ACHN (cell line): ENCODE data around the gene ARHGAP42.
"Not testable (repeated sequence)": the region's sequence is repeated elsewhere in the genome, so short reads cannot be mapped to it uniquely, and the experiment has no call there.

Experiments
- DNase-seq: peaks from one replicate; pipeline ENCODE4 v3.0.0-alpha.2; 2015
- in situ Hi-C: cut with HindIII; loops from 2 replicates; pipeline ENCODE4 v1.10.0; 2017; ENCODE audit warnings: low sequenced_read_pairs, low pct_ligation_motif_present, low pct_unique_long_range_greater_than_20kb

Gene ARHGAP42

DNA sequence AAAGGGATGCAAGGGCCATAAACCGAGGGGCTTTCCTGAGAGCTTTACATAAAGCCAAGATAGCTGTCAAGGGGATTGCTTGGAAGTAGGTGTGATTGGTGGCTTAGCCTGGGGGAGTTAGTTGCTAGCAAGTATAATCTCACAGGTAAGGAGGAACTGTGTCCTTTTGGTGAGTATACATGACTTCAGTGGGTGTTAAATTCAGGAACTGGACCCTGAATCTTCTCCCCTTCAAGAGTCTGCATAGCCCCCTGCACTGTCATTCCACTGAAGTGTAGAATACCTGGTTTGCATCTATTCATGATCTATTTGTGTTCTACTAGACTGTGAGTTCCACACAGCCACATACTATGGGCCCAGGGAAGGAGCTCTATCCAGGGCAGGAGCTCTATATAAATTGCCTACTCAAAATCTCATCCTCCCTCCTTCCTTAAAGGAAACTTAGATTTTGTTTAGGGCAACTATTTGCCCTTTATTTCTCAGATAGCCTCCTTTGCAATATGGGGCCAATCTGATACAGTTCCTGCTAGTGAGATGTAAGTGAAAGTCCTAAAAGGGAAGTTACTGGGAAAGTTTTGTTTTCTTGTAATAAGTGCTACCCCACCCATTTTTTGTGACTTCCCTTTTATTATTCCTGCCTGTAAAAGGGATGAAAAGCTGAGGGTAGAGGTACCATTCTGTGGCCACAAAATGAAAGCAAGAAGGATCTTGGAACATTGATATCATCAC lies 322.0 kb downstream of the ARHGAP42 start:
- in situ Hi-C loops = no loop called here
- DNase-seq = no peak

- no peak for DNase-seq
- in situ Hi-C loops = no loop called here
Observed at GRCh38 chr11:101009690-101010055, 322.6 kb downstream of the ARHGAP42 start.

GRCh38 chr11:101010899-101011298 lies 323.8 kb downstream of the ARHGAP42 start:
- DNase-seq = peak; percentile 4
- in situ Hi-C loops = no loop called here

DNA sequence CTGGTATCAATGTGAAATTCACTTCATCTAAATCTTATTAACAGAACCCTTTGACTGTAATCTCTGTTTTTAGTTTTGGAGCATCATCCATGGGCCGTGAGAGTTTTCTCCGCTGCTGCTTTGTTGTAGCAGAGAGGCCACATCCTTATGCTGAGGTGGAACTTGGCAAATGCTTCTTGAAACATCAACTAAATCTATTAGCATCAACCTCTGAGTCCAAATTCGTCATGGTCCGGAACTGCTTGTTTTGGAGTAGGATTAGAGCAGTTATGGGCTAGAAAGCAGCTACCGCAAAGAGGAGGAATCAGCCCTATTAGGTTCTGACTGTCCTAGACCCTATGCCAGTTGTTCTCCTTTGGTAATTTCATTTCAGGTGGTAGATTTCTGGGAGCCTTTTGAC lies 324.8 kb downstream of the ARHGAP42 start:
- in situ Hi-C loops = no loop called here

DNA sequence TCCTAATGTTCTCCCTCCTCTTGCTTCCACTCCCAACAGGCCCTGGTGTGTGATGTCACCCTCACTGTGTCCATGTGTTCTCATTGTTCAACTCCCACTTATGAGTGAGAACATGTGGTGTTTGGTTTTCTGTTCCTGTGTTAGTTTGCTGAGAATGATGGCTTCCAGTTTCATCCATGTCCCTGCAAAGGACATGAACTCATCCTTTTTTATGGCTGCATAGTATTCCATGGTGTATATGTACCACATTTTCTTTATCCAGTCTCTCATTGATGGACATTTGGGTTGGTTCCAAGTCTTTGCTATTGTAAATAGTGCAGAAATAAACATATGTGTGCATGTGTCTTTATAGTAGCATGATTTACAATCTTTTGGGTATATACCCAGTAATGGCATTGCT lies 326.6 kb downstream of the ARHGAP42 start:
- DNase-seq, in situ Hi-C loops: not testable (repeated sequence)

More for the DNA sequence above, 324.8 kb downstream of the ARHGAP42 start:
- no peak for DNase-seq

- DNase-seq = no peak
- in situ Hi-C loops = no loop called here
Observed at GRCh38 chr11:101014600-101015285, 327.7 kb downstream of the ARHGAP42 start.

GRCh38 chr11:101019870-101020269 lies 332.8 kb downstream of the ARHGAP42 start:
- no peak for DNase-seq
- in situ Hi-C loops = no loop called here

GRCh38 chr11:101022256-101022655 lies 335.2 kb downstream of the ARHGAP42 start:
- in situ Hi-C loops = no loop called here
- no peak for DNase-seq

DNA sequence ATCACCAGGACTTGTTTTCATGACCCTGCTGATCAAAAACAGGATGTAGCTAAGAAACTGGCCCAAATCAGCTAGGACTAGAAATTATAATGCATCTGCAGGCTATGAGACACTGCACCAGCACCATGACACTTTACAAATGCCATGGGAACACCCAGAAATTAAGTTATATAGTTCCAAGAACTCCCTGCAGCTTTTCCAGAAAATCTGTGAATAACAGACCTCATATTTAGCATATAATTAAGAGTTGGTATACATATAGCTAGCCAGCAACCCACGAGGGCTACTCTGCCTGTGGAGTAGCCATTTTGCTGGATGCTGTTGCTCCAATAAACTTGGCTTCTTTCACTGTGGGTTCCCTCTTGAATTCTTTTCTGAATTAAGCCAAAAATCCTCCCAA lies 341.6 kb downstream of the ARHGAP42 start:
- DNase-seq = no peak
- in situ Hi-C loops = no loop called here

GRCh38 chr11:101030015-101030414 lies 342.9 kb downstream of the ARHGAP42 start:
- in situ Hi-C loops = no loop called here
- DNase-seq = no peak

DNA sequence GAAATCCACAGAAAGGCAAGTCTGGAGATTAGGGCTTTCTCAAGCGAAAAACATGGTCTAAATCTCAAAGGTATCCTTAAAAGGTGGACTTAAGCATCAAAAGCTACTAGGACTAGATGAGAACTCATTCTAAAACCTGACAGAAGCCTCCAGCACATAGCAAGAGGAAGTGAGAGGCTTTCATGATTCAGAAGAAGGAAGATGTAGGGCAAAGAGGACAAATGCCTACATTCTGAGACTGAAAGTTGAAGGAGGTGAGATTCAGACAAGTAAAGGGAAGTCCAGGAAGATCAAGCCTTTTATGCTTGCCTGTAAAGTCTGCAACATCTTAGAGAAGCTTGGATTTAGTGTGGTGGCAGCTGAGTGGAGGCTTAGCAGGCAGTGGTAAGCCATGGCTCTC lies 343.6 kb downstream of the ARHGAP42 start:
- in situ Hi-C loops = no loop called here
- no peak for DNase-seq

GRCh38 chr11:101031713-101032112 lies 344.6 kb downstream of the ARHGAP42 start:
- in situ Hi-C loops = no loop called here
- no peak for DNase-seq

GRCh38 chr11:101032991-101033390 lies 345.9 kb downstream of the ARHGAP42 start:
- no peak for DNase-seq
- in situ Hi-C loops = no loop called here

- no peak for DNase-seq
- in situ Hi-C loops = no loop called here
Observed at GRCh38 chr11:101034076-101034475, 347.0 kb downstream of the ARHGAP42 start.

- no peak for DNase-seq
- in situ Hi-C loops = no loop called here
Observed at GRCh38 chr11:101035872-101036271, 348.8 kb downstream of the ARHGAP42 start.
